Retina (tissue), 1 donor: Measurements from ENCODE around the gene PDLIM7.

Source experiments
- DNase-seq: peaks from one replicate; pipeline ENCODE4 v3.0.0-alpha.2; 2016

Gene PDLIM7

GRCh38 chr5:177523711-177524538 lies 26.5 kb upstream of the PDLIM7 start:
- no peak for DNase-seq

- no peak for DNase-seq
These were observed 23.6 kb upstream of the PDLIM7 start for GRCh38 chr5:177520916-177521513.

- no peak for DNase-seq
These were observed 22.9 kb upstream of the PDLIM7 start for GRCh38 chr5:177520271-177520670.

- DNase-seq = no peak
These were observed 22.2 kb upstream of the PDLIM7 start for GRCh38 chr5:177519463-177520235.

GRCh38 chr5:177516601-177517568 lies 19.5 kb upstream of the PDLIM7 start, which contains the start of gene DDX41:
Gene DDX41, minus strand, starts transcription at chr5:177516961. Its CDS starts 16 bp downstream, at chr5:177516945.
- DNase-seq = peak; percentile 95

GRCh38 chr5:177515580-177515979 lies 18.2 kb upstream of the PDLIM7 start:
- no peak for DNase-seq

- DNase-seq = no peak
These were observed 17.1 kb upstream of the PDLIM7 start for GRCh38 chr5:177514541-177514940.

GRCh38 chr5:177513500-177513899 lies 16.1 kb upstream of the PDLIM7 start:
- DNase-seq = no peak

GRCh38 chr5:177512736-177513380 lies 15.5 kb upstream of the PDLIM7 start:
- no peak for DNase-seq

GRCh38 chr5:177511796-177512675 lies 14.6 kb upstream of the PDLIM7 start:
- DNase-seq = no peak

- no peak for DNase-seq
These were observed 13.8 kb upstream of the PDLIM7 start for GRCh38 chr5:177511181-177511580.

- no peak for DNase-seq
These were observed 13.2 kb upstream of the PDLIM7 start for GRCh38 chr5:177510567-177511053.

GRCh38 chr5:177509991-177510566 lies 12.7 kb upstream of the PDLIM7 start:
- no peak for DNase-seq

- DNase-seq = no peak
These were observed 12.1 kb upstream of the PDLIM7 start, which contains the start of gene DOK3 for GRCh38 chr5:177509381-177509951. Gene DOK3, minus strand, starts transcription at chr5:177509826. Its CDS starts 286 bp downstream, at chr5:177509540.

GRCh38 chr5:177508837-177509236 lies 11.4 kb upstream of the PDLIM7 start:
- DNase-seq = peak; percentile 44

GRCh38 chr5:177508221-177508611 lies 10.8 kb upstream of the PDLIM7 start:
- no peak for DNase-seq

- DNase-seq = no peak
These were observed 10.3 kb upstream of the PDLIM7 start for GRCh38 chr5:177507596-177508220.

- no peak for DNase-seq
These were observed 9.8 kb upstream of the PDLIM7 start for GRCh38 chr5:177507165-177507564.

- DNase-seq = no peak
These were observed 7.7 kb upstream of the PDLIM7 start for GRCh38 chr5:177505075-177505474.
